RWPE2 (cell line): ENCODE results near the gene GHRHR.

ENCODE experiments used
- ATAC-seq: fragments of 200-7000 bp; cut with Tn5 transposase; 3 replicates; pipeline ENCODE4 v1.9.1; 2021; ENCODE audit warnings: low read depth
- DNase-seq: peaks from one replicate; pipeline ENCODE4 v3.0.0-alpha.2; 2020; ENCODE audit warnings: low spot score
- H3K27ac ChIP-seq: fragments of 450-650 bp; 2 replicates; pipeline ENCODE4 v1.5.1; 2017; ENCODE audit warnings: mild to moderate bottlenecking; ENCODE audit not compliant: poor library complexity, severe bottlenecking
- H3K27me3 ChIP-seq: fragments of 250-450 bp; sonication (Bioruptor Pico); 2 replicates; pipeline ENCODE4 v1.5.1; 2021; ENCODE audit warnings: mild to moderate bottlenecking, moderate library complexity; ENCODE audit not compliant: insufficient read depth, poor library complexity, severe bottlenecking
- H3K36me3 ChIP-seq: fragments of 250-450 bp; sonication (Bioruptor Pico); 2 replicates; pipeline ENCODE4 v1.5.1; 2020; ENCODE audit warnings: low read depth, mild to moderate bottlenecking, moderate library complexity
- H3K4me1 ChIP-seq: fragments of 250-450 bp; sonication (Bioruptor Pico); 2 replicates; pipeline ENCODE4 v1.5.1; 2021; ENCODE audit warnings: mild to moderate bottlenecking, moderate library complexity; ENCODE audit not compliant: insufficient read depth, poor library complexity, severe bottlenecking
- H3K4me3 ChIP-seq: fragments of 250-450 bp; sonication (Bioruptor Pico); 2 replicates; pipeline ENCODE4 v1.5.1; 2021; ENCODE audit warnings: mild to moderate bottlenecking, moderate library complexity; ENCODE audit not compliant: severe bottlenecking
- H3K9me3 ChIP-seq: fragments of 250-450 bp; sonication (Bioruptor Pico); 2 replicates; pipeline ENCODE4 v1.5.1; 2021; ENCODE audit warnings: mild to moderate bottlenecking, moderate library complexity; ENCODE audit not compliant: severe bottlenecking
- CTCF ChIP-seq: fragments of 450-650 bp; IDR thresholded peaks from one replicate; pipeline ENCODE4 v1.5.1; 2017; ENCODE audit warnings: mild to moderate bottlenecking, moderate library complexity; ENCODE audit not compliant: poor library complexity, severe bottlenecking

Gene GHRHR

GRCh38 chr7:31028417-31028992 is 64.8 kb downstream of the GHRHR start:
- H3K36me3 ChIP-seq: no peaks in the 10 kb centered on the region
- no peak for TF ChIP-seq CTCF
- H3K4me3 ChIP-seq: no peak overlapping the region
- H3K27me3 ChIP-seq: no peaks in the 10 kb centered on the region
- H3K4me1 ChIP-seq: no peaks in the 10 kb centered on the region
- DNase-seq (no peak), ATAC-seq (no peak)
- no peaks in the 10 kb centered on the region for H3K9me3 ChIP-seq
- no peak overlapping the region for H3K27ac ChIP-seq
